ENCODE results near the gene EMILIN2. TPM values are rescaled to one million over a fixed set of nuclear protein-coding genes. Genes with fewer than 3 reads are reported as not detected.

The EMILIN2 gene
- total RNA-seq, 1 donor from 2014 or later, result 6.8 TPM

GRCh38 chr18:2879889-2880288 is 33.1 kb downstream of the EMILIN2 start:
- Mint-ChIP-seq H3K9me3 (ENCODE audit: unreplicated experiment) (no peaks in the 10 kb centered on the region), H3K4me3 (ENCODE audit: unreplicated experiment) (no peak overlapping the region), H3K36me3 (ENCODE audit: low read depth, unreplicated experiment) (no peaks in the 10 kb centered on the region), H3K27ac (ENCODE audit: unreplicated experiment) (no peak overlapping the region), H3K4me1 (ENCODE audit: unreplicated experiment) (peaks cover 10% of the 10 kb centered on the region), H3K27me3 (ENCODE audit: unreplicated experiment) (peaks cover 9% of the 10 kb centered on the region)
- DNase-seq (ENCODE audit: low spot score), result no peak
- no peak for TF ChIP-seq CTCF (IDR thresholded peaks at IDR 0.05; ENCODE audit: unreplicated experiment)

- Mint-ChIP-seq H3K4me1 (ENCODE audit: unreplicated experiment) (peaks cover 10% of the 10 kb centered on the region), H3K9me3 (ENCODE audit: unreplicated experiment) (no peaks in the 10 kb centered on the region), H3K27me3 (ENCODE audit: unreplicated experiment) (peaks cover 6% of the 10 kb centered on the region), H3K4me3 (ENCODE audit: unreplicated experiment) (no peak overlapping the region), H3K27ac (ENCODE audit: unreplicated experiment) (no peak overlapping the region), H3K36me3 (ENCODE audit: low read depth, unreplicated experiment) (no peaks in the 10 kb centered on the region)
- TF ChIP-seq CTCF (IDR thresholded peaks at IDR 0.05; ENCODE audit: unreplicated experiment), result no peak
- no peak for DNase-seq (ENCODE audit: low spot score)
Observed at GRCh38 chr18:2880473-2880872, 33.7 kb downstream of the EMILIN2 start.

GRCh38 chr18:2881088-2881839 is 34.5 kb downstream of the EMILIN2 start:
- Mint-ChIP-seq H3K4me3 (ENCODE audit: unreplicated experiment) (no peak overlapping the region), H3K4me1 (ENCODE audit: unreplicated experiment) (peaks cover 10% of the 10 kb centered on the region), H3K27me3 (ENCODE audit: unreplicated experiment) (peaks cover 6% of the 10 kb centered on the region), H3K9me3 (ENCODE audit: unreplicated experiment) (no peaks in the 10 kb centered on the region), H3K36me3 (ENCODE audit: low read depth, unreplicated experiment) (no peaks in the 10 kb centered on the region), H3K27ac (ENCODE audit: unreplicated experiment) (no peak overlapping the region)
- TF ChIP-seq CTCF (IDR thresholded peaks at IDR 0.05; ENCODE audit: unreplicated experiment), result no peak
- DNase-seq (ENCODE audit: low spot score), result no peak

GRCh38 chr18:2881840-2882195 is 35.0 kb downstream of the EMILIN2 start:
- Mint-ChIP-seq H3K4me1 (ENCODE audit: unreplicated experiment) (peaks cover 10% of the 10 kb centered on the region), H3K27me3 (ENCODE audit: unreplicated experiment) (peaks cover 6% of the 10 kb centered on the region), H3K4me3 (ENCODE audit: unreplicated experiment) (no peak overlapping the region), H3K27ac (ENCODE audit: unreplicated experiment) (no peak overlapping the region), H3K9me3 (ENCODE audit: unreplicated experiment) (no peaks in the 10 kb centered on the region), H3K36me3 (ENCODE audit: low read depth, unreplicated experiment) (no peaks in the 10 kb centered on the region)
- no peak for TF ChIP-seq CTCF (IDR thresholded peaks at IDR 0.05; ENCODE audit: unreplicated experiment)
- no peak for DNase-seq (ENCODE audit: low spot score)

GRCh38 chr18:2882201-2882600 is 35.4 kb downstream of the EMILIN2 start:
- no peaks in the 10 kb centered on the region for H3K9me3 Mint-ChIP-seq (ENCODE audit: unreplicated experiment)
- H3K27ac Mint-ChIP-seq (ENCODE audit: unreplicated experiment), result no peak overlapping the region
- peaks cover 6% of the 10 kb centered on the region for H3K27me3 Mint-ChIP-seq (ENCODE audit: unreplicated experiment)
- H3K4me1 Mint-ChIP-seq (ENCODE audit: unreplicated experiment), result peaks cover 10% of the 10 kb centered on the region
- no peak for DNase-seq (ENCODE audit: low spot score)
- H3K4me3 Mint-ChIP-seq (ENCODE audit: unreplicated experiment), result no peak overlapping the region
- H3K36me3 Mint-ChIP-seq (ENCODE audit: low read depth, unreplicated experiment), result no peaks in the 10 kb centered on the region
- no peak for TF ChIP-seq CTCF (IDR thresholded peaks at IDR 0.05; ENCODE audit: unreplicated experiment)
